Activated CD4-positive, alpha-beta T cell treated with anti-CD3 and anti-CD28 coated beads, Interleukin-2, amount 50 U/mL, for 4 hours (primary cell): Measurements from ENCODE around the gene DCST1.
"Not testable (repeated sequence)": the region's sequence is repeated elsewhere in the genome, so short reads cannot be mapped to it uniquely, and the experiment has no call there.

Source experiments
- DNase-seq, 2 experiments: peaks; one replicate each; pipeline ENCODE4 v3.0.0-alpha.2; 2020

The DCST1 gene, protein sequence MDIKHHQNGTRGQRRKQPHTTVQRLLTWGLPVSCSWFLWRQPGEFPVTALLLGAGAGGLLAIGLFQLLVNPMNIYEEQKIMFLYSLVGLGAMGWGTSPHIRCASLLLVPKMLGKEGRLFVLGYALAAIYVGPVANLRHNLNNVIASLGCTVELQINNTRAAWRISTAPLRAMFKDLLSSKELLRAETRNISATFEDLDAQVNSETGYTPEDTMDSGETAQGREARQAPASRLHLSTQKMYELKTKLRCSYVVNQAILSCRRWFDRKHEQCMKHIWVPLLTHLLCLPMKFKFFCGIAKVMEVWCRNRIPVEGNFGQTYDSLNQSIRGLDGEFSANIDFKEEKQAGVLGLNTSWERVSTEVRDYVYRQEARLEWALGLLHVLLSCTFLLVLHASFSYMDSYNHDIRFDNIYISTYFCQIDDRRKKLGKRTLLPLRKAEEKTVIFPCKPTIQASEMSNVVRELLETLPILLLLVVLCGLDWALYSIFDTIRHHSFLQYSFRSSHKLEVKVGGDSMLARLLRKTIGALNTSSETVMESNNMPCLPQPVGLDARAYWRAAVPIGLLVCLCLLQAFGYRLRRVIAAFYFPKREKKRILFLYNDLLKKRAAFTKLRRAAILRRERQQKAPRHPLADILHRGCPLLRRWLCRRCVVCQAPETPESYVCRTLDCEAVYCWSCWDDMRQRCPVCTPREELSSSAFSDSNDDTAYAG

DNA sequence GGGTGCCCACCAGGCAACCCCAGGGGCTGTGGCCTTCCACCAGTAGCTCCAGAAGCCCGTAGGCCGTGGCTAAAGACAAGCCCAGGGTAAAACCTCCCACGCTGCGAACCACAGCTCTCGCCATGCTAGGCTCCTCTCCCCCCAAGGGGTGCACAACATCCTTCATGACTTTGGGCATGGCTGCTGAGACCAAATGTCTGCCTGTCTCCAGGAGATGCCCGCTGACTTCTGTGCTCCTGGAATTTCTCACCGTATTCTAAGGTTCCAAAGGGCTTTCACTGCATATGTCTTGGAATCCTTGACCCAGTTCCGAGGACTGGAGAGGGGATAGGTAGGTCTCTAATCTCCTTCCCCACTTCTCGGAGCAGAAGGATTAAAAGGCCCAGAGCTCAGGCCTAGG is at the start of gene DCST1, which contains the start of gene DCST2:
TSS of gene DCST1 (plus strand) at position 301 of the 400 bp plus-strand sequence. CDS start 213 bp downstream, outside the sequence.
TSS of gene DCST2 (minus strand) at position 258 of the 400 bp plus-strand sequence. CDS start at position 178, 80 bp downstream.
- DNase-seq = no peak

DNA sequence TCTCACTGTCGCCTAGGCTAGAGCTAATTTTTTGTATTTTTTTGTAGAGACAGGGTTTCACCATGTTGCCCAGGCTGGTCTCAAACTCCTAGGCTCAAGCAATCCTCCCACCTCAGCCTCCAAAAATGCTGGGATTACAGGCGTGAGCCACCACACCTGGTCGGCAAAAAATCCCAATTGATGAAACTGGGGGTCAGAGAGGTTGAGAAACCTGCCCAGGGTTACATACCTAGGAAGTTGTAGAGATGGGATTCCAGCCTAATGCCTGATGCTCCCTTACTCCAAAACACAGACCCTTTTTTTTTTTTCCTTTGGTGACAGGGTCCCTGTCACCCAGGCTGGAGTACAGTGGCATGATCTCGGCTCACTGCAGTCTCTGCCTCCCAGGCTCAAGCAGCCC is 46.9 kb upstream of the DCST1 start:
- not testable (repeated sequence) for DNase-seq

DNA sequence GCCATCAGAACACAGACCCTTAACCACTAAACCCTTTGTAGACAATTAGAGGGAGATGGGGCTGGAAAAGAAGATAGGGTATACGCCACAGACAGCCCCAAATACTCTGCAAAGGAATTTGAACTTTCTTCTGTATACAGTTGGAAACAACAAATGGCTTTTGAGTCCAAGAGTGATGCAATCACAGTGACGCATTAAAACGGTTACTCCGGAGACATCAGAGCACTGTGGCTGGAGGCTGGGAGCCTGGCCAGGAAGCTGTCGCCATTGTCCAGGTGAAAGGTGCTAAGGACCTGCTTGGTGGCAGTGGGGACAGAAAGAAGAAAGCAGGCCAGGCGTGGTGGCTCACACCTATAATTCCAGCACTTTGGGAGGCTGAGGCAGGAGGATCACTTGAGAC is 46.3 kb upstream of the DCST1 start:
- no peak for DNase-seq

DNA sequence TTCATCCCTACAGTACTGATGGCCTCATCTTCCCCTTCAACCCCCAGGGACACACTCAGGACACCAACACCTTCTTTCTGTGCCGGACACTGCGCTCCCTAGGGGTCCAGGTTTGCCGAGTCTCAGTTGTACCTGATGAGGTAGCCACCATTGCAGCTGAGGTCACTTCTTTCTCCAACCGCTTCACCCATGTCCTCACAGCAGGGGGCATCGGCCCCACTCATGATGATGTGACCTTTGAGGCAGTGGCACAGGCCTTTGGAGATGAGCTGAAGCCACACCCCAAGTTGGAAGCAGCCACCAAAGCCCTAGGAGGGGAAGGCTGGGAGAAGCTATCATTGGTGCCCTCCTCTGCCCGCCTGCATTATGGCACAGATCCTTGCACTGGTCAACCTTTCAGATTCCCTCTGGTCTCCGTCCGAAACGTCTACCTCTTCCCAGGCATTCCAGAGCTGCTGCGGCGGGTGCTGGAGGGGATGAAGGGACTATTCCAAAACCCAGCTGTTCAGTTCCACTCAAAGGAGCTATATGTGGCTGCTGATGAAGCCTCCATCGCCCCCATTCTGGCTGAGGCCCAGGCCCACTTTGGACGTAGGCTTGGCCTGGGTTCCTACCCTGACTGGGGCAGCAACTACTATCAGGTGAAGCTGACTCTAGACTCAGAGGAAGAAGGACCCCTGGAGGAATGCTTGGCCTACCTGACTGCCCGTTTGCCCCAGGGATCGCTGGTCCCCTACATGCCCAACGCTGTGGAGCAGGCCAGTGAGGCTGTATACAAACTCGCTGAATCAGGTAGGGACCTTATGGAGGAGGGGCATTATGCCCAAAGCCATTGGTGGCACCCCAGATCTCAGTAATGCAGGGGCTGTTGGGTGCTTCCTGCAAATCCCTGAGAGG is 45.3 kb upstream of the DCST1 start:
- no peak for DNase-seq

DNA sequence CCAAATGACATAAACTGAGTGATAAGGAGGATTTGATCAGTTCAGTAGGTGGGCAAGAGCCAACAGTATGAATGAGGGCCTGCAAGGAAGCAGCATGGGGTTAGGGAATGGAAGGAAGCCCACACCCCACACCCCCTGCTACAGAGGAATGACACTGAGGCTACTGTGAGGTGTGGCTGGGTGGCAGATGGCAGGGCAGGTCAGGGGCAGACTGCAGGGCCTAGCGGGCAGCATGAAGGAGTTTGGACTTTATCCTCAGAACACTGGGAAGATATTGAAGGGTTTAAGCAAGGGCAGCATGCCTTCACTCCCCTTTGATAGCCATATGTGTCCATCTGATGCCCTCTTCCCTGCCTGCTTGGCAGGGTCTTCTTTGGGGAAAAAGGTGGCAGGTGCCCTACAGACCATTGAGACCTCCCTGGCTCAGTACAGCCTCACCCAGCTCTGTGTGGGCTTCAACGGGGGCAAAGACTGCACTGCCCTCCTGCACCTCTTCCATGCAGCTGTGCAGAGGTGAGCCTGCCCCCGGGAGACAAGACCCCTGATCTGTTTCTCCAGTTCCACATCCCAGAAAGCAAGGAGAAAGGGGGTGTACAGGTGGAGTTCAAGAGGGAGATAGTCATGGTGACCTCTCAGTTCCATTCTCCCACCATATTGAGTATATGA is 44.3 kb upstream of the DCST1 start:
- DNase-seq = no peak

DNA sequence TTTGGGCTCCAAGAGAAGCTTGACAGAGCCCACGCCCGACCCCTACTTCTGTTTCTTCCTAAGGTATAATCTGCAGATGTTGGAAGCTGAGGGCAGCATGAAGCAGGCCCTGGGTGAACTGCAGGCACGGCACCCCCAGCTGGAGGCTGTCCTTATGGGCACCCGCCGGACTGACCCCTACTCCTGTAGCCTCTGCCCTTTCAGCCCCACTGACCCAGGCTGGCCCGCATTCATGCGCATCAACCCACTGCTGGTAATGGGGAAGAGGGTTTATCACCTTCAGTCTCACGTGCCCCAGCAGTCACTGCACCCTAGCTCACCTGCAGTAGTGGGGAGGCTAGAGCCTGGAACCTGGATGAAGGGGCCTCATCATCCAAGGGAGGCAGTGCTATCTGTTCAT is 43.3 kb upstream of the DCST1 start:
- DNase-seq = no peak

DNA sequence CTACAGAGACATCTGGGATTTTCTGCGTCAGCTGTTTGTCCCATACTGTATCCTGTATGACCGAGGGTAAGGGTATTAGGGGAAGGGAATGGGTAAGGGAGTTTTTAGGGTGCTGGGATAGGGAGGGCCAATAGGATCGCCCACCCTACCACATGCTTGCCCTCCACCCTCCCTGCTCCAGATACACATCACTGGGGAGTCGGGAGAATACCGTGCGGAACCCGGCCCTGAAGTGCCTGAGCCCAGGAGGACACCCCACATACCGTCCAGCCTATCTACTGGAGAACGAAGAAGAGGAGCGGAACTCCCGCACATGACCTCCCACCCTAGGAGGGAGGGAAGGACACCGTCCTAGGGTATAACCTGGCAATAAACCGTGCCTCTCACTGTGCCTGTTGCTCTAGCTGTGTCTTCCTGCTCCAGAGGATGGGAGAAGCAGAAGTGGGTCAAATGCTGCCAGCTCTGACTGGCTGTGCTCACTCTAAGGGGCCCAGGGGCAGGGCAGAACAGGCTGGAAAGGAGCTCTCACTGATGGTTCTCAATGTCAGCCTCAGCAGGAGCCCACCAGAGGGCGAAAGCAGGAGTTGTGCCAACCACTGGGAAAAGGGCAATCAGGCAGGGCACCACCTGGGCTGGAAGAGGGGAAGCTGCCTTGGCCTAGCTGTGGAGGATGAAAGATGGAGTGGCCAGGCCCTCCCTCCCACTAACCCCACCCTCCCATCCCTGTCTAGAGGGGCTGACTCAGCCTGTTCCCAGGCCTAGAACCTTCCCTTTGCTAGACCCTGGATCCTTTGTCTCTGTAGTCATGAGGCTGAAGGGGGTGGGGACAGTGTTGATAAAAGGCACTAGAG is 40.7 kb upstream of the DCST1 start:
- DNase-seq = no peak

DNA sequence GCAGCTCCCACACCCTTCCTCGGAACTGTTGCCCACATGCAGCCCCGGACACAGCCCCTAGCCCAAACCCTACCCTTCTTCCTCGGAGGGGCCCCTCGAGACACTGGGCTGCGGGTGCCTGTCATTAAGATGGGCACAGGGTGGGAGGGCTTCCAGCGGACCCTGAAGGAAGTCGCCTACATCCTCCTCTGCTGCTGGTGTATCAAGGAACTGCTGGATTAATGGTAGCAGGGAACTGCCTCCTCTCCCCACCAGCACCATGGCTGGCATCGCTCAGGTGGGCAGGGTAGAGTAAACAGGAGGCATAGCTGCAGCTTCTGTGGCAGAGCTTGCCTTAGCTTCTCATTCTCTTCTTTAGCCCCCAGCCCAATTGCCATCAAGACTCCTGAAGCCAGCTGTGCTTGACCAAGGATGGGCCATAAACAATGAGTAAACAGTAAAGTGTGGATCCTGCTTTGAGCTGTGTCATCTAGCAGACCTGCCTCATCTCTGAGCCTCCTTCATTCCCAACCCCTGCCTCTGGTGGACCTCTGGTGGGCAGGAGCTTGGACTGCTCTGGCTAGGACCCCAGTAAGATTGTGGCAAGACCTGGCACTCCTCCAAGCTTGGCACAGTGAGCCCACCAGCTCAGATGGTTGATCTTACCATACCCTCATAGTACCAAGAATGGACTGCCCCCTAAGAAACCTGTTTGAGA is 39.9 kb upstream of the DCST1 start, which contains the start of gene LENEP:
TSS of gene LENEP (plus strand) at position 15 of the 697 bp plus-strand sequence. CDS start at position 37, 22 bp downstream.
- no peak for DNase-seq

DNA sequence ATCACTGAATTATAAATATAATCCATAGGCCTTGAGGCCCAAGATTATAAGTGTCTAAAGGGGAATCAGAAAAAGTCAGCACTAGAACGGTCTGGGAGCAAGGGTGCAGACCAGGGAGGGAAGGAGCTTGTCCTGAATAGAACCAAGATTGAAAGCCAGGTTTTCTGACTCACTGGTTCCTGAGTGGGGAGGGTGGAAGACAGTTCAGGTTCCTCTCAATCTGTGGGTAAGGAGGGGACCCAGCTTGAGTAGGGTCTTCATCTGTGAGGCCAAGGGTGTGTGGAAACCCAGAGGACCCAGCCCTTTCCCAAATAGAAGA is 39.4 kb upstream of the DCST1 start:
- no peak for DNase-seq

DNA sequence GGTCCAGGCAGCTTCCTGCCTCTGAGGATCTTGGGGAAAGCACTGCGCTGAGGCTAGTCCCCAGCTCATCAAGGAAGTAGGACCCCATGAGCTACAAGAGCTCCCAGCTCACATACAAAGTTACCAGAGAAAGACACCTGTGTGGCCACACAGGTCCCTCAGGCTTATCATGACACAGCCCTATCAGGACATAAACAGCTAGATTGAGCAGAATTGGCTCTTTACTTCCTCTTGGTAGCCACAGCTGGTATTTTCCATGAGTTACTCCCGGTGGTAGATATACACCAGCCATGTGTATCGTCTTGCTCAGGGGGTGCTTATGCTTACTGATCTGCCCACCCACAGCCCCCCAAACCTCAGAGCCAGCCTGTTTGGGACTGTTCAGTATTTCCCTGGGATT is 39.0 kb upstream of the DCST1 start:
- DNase-seq = no peak

DNA sequence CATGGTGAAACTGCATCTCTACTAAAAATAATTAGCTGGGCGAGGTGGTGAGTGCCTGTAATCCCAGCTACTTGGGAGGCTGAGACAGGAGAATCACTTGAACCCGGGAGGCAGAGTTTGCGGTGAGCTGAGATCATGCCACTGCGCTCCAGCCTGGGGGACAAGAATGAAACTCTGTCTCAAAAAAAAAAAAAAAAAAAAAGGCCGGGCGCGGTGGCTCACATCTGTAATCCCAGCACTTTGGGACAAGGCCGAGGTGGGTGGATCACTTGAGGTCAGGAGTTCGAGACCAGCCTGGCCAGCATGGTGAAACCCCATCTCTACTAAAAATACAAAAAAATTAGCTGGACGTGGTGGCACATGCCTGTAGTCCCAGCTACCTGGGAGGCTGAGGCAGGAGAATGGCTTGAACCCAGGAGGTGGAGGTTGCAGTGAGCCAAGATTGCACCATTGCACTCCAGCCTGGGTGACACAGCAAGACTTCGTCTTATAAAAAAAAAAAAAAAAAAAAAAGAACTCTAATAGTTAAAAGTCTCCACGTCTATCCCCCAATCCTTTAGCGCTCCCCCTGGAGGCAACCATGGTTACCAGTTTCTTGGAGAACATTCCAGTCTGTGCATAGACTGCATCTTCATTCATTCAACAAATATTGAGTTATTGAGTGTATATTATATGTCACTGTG is 38.2 kb upstream of the DCST1 start:
- DNase-seq = not testable (repeated sequence)

DNA sequence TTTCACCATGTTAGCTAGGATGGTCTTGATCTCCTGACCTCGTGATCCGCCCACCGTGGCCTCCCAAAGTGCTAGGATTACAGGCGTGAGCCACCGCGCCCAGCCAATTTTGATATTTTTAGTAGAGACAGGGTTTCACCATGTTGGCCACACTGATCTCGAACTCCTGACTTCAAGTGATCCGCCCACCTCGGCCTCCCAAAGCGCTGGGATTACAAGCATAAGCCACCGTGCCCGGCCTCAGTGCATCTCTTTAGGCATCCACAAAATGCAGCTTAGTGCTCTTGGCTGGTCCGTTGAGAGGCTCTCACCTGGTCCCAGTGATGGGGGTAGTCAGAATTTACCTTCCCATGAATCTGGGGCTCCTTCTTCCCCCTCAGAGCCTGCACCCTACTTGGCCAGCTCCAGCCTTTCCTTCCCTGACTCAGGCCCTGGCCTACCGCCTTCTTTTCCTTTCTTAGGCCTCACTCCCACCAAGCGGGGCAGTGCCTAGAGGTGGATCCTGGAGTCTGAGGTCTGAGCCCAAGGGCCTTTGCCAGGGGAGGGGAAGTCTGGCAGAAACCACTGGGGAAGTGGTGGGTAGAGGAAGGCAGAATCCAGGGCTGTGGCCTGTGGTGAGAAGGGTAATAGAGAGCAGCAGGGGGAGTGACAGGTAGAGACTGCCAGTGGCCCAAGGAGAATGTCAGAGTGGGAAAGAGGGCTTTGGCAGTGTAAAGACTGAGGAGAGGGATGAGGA is 36.5 kb upstream of the DCST1 start:
- no peak for DNase-seq

DNA sequence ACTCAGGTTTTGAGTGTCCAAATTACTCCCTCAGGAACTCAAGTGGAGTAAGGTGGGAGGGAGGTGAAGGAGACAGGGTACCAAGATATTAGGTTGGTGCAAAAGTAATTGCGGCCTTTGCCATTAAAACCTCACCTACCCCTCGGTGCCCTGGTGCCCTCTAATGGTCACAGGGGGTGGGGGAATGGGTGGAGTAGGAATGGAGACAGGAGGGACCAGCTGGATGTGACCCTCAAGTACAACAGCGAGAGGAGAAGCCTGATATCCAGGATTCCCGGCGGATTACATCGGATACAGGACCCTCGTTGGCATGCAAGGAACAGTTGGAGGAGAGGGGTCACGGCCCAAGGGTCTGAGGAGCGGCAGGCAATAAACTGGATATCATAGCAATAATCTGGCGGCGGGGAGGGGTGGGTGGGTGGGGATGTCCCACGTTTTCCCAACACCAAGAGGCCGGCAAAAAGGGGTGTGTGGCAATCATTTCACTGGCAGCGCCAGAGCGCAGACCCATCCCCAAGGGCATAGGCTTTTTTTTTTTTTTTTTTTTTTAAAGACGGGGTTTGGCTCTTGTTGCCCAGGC is 35.3 kb upstream of the DCST1 start:
- DNase-seq = no peak

DNA sequence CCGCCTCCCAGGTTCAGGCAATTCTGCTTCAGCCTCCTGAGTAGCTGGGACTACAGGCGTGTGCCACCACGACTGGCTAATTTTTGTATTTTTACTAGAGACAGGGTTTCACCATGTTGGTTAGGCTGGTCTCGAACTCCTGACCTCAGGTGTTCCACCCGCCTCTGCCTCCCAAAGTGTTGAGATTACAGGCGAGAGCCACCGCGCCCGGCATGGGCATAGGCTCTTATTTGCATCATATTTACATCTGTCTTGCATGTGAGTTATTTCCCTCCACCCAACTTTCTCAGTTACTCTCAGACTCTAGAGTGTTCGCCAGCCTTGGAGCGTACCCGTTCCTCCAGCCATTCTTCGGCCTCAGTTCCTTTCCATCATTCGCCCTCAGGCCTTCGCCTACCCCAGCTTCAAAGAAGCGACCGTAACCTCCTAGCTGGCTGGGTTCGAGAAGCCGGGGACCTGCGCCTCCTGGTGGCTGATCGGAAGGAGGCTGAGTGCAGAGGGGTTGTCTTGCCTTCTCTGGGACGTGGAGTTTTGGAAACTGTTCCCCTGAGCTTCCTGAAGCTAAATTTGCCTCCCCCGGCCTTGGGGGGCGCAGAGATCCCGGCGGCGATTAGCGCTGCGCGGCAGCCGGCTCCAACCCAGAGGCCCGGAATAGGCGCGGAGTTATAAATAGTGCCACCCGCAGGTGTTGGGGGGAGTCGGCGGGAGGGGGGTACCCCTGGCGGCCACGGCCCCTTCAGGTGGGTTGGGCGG is 34.6 kb upstream of the DCST1 start:
- DNase-seq = peak; percentile 67 to 69

DNA sequence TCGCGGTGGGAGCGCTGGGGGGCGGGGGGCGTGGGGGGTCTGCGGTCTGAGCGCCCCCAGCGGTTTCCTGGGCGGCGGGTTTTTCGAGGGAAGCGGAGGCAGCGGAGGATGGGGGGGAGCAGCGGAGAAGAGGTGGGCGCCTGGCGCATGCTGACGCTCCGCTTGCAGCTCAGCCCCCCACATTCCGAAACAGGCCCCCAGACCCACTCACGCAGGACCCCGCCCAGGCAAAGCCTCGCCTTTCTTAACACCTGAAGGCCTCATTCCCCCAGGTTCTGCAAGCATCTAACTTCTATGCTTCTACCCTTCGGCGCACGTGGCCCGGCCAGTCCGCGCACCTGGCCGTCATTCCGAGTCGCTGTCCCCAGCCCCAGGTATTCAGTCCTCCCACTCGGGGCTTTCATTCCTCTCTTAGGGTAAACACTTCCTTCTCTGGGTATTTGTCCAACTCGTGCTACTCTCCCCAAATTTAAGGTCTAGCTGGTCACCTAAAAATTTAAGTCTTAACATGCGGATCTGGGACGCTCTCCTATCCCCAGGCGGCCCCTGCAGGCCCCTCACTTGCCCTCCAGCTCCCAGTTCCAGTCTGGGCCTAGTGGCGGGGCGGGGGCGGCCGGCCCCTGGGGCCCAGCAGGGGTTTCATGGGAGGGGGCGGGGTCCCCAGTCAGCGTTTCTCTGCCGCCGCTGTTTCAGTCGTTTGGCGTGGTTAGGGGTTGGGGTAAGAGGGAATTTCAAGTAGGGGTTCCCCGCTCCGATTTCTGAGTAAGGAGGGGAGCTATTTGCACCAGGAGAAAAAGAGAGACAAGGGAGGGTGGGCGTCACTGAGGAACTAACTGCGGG is 33.8 kb upstream of the DCST1 start:
- DNase-seq = peak in 1 of 2 experiments; percentile 35

DNA sequence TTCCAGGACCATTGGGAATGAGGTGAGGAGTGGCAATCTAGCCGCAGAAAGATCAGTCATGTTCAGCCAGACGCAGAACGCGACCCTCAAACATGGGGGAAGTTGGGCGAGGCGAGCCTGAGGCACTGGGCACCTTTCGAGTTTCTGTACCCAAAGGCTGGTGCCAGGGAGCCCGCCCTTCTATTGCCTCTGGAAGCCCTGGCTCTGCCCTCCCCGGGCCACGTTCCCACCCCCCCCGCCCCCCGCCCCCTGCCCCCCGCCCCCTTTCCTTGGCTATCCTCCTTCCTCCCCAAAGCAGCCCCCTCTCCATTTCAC is 33.3 kb upstream of the DCST1 start:
- DNase-seq = no peak

DNA sequence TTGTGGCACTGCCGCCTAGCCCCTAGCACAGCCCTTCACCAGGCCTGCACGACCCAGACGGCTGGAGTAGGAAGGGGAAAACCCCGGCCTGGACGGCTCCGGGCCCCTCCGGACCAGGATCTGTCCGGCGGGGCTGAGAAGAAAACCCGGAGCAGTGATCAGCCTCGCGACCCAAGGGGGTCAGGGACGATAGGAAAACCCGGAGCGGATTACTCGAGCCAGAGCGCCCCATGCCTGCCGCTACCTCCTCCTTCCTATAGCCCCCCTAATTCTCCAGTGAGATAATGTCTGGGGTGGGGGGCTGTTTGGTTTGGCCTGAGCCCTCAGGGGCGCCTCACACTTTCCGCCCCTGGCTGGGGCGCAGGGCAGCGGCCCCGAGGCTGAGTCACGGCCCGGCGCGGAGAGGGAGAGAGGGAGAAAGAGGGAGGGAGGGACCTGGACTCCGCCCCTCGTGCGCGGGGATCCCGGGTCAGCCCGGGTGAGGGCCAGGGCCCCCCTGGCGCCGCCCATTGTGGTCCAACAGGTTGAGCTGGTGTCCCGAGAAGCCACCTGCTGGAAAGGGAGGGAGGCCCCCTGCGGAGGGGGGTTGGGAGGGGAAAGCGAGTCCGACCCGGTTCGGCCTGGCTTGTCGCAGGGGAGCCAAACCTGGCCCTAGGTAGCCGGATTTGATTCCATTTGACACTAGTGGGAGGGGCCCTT is 32.7 kb upstream of the DCST1 start:
- peak; percentile 61 to 67 for DNase-seq
